KMS-11 (cell line): ENCODE measurements around the gene ZNF484.

Experiments
- H2AFZ ChIP-seq: fragments of 200-600 bp; sonication (generic); 2 replicates; pipeline ENCODE4 v1.6.1; 2016; ENCODE audit warnings: antibody characterized with exemption, mixed run types, low read depth
- H3K27ac ChIP-seq: fragments of 200-600 bp; sonication (generic); 2 replicates; pipeline ENCODE4 v1.6.1; 2016; ENCODE audit warnings: mild to moderate bottlenecking, mixed run types
- H3K27me3 ChIP-seq: fragments of 200-600 bp; sonication (generic); 2 replicates; pipeline ENCODE4 v1.6.1; 2017; ENCODE audit warnings: mild to moderate bottlenecking, low read depth, mixed run types, moderate library complexity; ENCODE audit not compliant: insufficient read depth
- H3K36me3 ChIP-seq: fragments of 200-600 bp; sonication (generic); 2 replicates; pipeline ENCODE4 v1.6.1; 2017; ENCODE audit warnings: mild to moderate bottlenecking, mixed run types; ENCODE audit not compliant: insufficient read depth
- H3K4me1 ChIP-seq: fragments of 200-600 bp; sonication (generic); 2 replicates; pipeline ENCODE4 v1.6.1; 2016; ENCODE audit warnings: mild to moderate bottlenecking, low read depth, mixed run types; ENCODE audit not compliant: poor library complexity, severe bottlenecking
- H3K4me2 ChIP-seq: fragments of 200-600 bp; sonication (generic); 2 replicates; pipeline ENCODE4 v1.7.0; 2016; ENCODE audit warnings: mild to moderate bottlenecking, mixed run types
- H3K4me3 ChIP-seq: fragments of 200-600 bp; sonication (generic); IDR thresholded peaks from 2 replicates; pipeline ENCODE4 v1.6.1; 2017; ENCODE audit warnings: low read depth, low read length, mixed read lengths; ENCODE audit not compliant: insufficient read depth
- H3K79me2 ChIP-seq: fragments of 200-600 bp; sonication (generic); 2 replicates; pipeline ENCODE4 v1.6.1; 2016; ENCODE audit warnings: low read depth, mixed run types; ENCODE audit not compliant: insufficient read depth
- H3K9ac ChIP-seq: fragments of 200-600 bp; sonication (generic); 2 replicates; pipeline ENCODE4 v1.6.1; 2016; ENCODE audit warnings: mild to moderate bottlenecking, mixed run types
- H4K20me1 ChIP-seq: fragments of 200-600 bp; sonication (generic); 2 replicates; pipeline ENCODE4 v1.6.1; 2016; ENCODE audit warnings: mild to moderate bottlenecking, mixed run types; ENCODE audit not compliant: insufficient read depth
- TF ChIP-seq, protein P1 (sequence below): fragments of 200-600 bp; sonication (generic); conservative IDR thresholded peaks from 2 replicates; pipeline ENCODE4 v1.6.1; 2017; ENCODE audit warnings: low read depth, mild to moderate bottlenecking, antibody characterized with exemption, low read length, moderate library complexity, mixed read lengths

ZNF484 gene

DNA sequence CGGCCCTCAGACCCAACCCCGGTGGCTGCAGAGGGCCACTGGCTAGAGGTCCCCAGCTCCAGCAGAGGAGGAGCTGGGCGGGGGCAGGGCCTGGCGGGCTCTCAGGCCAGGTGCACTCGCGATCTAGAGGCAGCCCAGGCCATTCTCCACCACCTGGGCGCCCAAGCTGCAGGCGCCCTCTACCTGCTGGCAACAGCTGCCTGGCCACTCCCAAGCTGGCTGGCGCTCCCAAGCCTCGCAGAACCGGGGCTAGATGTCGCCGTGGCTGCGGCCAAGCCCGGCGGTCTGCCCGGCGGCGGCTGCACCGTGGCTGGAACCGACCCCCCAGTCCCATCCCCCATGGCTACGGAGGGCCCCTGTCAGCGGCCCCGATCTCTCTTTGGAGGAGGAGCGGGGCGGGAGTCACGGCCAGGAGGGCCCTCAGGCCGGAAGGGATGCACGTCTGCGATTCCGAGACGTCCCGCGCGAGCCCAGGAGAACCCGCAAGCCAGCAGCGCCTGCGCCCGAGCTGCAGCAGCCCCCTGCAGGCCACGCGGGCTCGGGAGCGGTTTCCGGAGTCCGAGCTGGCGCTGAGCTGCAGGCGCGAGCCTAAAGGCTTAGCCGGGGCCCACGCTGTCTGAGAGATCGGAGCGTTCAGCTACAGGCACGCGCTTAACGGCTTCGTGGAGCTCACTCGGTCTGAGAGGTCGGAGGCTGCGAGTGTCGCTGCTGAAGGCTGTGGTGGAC is 68.9 kb downstream of the ZNF484 start:
- TF ChIP-seq, protein P1, sequence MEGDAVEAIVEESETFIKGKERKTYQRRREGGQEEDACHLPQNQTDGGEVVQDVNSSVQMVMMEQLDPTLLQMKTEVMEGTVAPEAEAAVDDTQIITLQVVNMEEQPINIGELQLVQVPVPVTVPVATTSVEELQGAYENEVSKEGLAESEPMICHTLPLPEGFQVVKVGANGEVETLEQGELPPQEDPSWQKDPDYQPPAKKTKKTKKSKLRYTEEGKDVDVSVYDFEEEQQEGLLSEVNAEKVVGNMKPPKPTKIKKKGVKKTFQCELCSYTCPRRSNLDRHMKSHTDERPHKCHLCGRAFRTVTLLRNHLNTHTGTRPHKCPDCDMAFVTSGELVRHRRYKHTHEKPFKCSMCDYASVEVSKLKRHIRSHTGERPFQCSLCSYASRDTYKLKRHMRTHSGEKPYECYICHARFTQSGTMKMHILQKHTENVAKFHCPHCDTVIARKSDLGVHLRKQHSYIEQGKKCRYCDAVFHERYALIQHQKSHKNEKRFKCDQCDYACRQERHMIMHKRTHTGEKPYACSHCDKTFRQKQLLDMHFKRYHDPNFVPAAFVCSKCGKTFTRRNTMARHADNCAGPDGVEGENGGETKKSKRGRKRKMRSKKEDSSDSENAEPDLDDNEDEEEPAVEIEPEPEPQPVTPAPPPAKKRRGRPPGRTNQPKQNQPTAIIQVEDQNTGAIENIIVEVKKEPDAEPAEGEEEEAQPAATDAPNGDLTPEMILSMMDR = peak; percentile 32
- Histone ChIP-seq H3K4me1 (no peaks in the 10 kb centered on the region), H2AFZ (peak overlapping the region; percentile 85), H3K9ac (peak overlapping the region; percentile 22; the same call in 1 of the 2 replicates), H4K20me1 (no peaks in the 10 kb centered on the region), H3K4me2 (peak overlapping the region; percentile 63; the same call in 1 of the 2 replicates), H3K4me3 (no peak overlapping the region), H3K79me2 (no peaks in the 10 kb centered on the region), H3K36me3 (no peaks in the 10 kb centered on the region), H3K27ac (no peak overlapping the region), H3K27me3 (peaks cover 8% of the 10 kb centered on the region; the same call in 1 of the 2 replicates)

DNA sequence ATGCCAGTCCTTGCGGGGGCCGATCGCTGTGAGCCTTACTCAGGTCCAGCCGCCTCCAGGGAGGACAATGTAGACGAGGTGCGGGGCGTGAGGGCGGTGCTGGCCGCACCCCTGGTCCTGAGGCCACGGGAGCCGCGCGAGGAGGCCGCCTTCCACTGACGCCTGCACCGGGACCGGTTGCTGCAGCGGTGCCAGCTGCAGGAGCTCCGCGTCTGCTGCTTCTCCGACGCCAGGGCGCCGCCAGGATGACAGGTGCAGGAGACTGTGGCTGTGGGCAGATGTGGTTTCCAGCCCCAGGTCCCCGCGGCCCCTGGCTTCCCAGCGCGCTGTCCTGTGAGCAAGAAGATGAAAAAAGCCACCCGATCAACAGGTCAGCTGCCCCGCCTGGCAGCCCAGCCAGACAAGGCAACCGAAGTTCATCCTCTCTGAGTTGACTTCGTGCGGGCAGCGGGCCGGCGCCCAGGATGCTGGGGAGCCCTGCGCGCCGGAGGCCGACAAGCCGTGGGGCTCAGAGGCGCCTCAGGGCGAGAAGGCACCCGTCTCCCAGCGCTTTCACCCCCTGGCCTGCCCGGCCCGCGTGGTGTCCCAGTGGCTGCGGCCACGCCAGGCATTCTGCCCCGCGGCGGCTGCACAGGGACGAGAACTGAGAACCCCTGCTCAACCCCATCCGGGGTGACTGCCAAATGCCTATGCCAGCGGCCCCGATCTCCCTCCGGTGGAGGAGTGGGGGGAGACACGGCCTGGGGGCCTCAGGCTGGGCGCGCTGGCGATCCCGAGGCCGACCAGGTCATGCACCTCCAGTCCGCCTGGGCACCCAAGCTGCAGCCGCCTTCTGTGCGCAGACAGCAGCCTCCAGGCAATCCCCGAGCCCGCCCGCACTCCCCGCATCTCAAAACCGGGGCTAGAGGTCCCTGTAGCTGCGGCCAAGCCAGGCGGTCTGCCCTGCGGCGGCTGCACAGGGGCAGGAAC is 69.8 kb downstream of the ZNF484 start:
- Histone ChIP-seq H3K79me2 (no peaks in the 10 kb centered on the region), H3K27ac (no peak overlapping the region), H3K4me1 (no peaks in the 10 kb centered on the region), H3K36me3 (no peaks in the 10 kb centered on the region), H3K9ac (no peak overlapping the region), H2AFZ (peak overlapping the region; percentile 85), H3K27me3 (peaks cover 8% of the 10 kb centered on the region; the same call in 1 of the 2 replicates), H3K4me3 (no peak overlapping the region), H3K4me2 (peak overlapping the region; percentile 63; the same call in 1 of the 2 replicates), H4K20me1 (no peaks in the 10 kb centered on the region)
- TF ChIP-seq, protein P1 = no peak

DNA sequence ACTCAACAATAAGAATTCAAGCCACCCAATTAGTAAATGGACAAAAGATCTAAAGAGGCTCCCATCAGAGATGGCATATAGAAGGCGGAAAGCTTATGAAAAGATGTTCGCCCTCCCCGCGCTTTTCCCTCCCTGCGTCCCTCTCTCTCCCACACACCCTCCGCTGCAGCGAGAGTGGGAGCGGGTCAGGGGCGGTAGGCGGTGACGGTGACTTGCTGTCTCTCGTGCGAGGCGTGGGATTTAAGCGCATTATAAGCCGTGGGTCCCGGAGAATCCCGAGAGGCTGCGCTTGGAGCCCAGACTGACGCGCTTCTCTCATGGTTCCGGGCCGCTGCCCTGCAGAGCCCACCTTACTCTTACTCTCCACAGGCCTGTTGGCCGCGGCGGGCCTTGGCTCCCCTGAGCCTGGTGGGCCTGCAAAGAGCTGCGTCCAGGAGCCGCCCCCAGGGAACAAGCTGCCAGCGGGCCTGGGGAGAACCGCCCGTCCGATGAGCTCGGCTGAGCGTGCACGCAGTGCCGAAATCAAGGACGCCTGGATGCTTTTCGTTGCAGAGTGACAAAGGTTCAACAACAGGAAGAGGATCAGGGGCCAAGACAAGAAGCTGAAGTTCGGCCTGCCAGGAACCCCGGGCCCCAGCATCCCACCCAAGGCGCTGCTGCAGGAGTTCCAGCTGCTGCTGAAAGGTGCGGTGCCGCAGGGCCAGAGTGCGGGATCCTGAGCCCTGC is 70.6 kb downstream of the ZNF484 start:
- Histone ChIP-seq H4K20me1 (no peaks in the 10 kb centered on the region), H3K79me2 (no peaks in the 10 kb centered on the region), H3K27ac (no peak overlapping the region), H3K9ac (no peak overlapping the region), H3K4me3 (no peak overlapping the region), H3K4me2 (peak overlapping the region; percentile 63; the same call in 1 of the 2 replicates), H3K36me3 (no peaks in the 10 kb centered on the region), H3K27me3 (peaks cover 8% of the 10 kb centered on the region; the same call in 1 of the 2 replicates), H2AFZ (no peak overlapping the region), H3K4me1 (no peaks in the 10 kb centered on the region)
- TF ChIP-seq, protein P1 = no peak

DNA sequence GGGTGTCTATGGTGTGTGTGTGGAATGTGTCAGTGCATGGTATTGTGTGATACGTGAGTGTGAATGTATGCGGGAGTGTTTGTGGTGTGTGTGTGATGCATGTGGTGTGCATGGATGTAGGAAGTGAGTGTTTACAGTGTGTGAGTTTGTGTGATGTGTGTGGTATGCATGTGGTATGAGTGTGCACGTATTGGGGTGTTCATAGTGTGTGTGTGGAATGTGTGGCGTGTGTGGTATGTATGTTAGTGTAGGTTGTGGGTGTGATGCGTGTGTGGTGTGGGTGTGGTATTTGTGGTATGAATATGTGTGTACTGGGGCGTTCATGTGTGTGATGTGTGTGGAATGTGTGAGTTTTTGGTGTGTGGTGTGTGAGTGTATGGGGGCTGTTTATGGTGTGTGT is 73.1 kb downstream of the ZNF484 start:
- H3K36me3 ChIP-seq = no peaks in the 10 kb centered on the region
- H3K4me2 ChIP-seq = no peak overlapping the region
- H4K20me1 ChIP-seq = no peaks in the 10 kb centered on the region
- H3K4me1 ChIP-seq = no peaks in the 10 kb centered on the region
- no peak overlapping the region for H3K27ac ChIP-seq
- H3K4me3 ChIP-seq = no peak overlapping the region
- no peaks in the 10 kb centered on the region for H3K79me2 ChIP-seq
- no peak overlapping the region for H3K9ac ChIP-seq
- H3K27me3 ChIP-seq = peaks cover 8% of the 10 kb centered on the region; the same call in 1 of the 2 replicates
- no peak overlapping the region for H2AFZ ChIP-seq
- TF ChIP-seq, protein P1 = no peak
